Measurements from ENCODE around the gene LPP.

DNA sequence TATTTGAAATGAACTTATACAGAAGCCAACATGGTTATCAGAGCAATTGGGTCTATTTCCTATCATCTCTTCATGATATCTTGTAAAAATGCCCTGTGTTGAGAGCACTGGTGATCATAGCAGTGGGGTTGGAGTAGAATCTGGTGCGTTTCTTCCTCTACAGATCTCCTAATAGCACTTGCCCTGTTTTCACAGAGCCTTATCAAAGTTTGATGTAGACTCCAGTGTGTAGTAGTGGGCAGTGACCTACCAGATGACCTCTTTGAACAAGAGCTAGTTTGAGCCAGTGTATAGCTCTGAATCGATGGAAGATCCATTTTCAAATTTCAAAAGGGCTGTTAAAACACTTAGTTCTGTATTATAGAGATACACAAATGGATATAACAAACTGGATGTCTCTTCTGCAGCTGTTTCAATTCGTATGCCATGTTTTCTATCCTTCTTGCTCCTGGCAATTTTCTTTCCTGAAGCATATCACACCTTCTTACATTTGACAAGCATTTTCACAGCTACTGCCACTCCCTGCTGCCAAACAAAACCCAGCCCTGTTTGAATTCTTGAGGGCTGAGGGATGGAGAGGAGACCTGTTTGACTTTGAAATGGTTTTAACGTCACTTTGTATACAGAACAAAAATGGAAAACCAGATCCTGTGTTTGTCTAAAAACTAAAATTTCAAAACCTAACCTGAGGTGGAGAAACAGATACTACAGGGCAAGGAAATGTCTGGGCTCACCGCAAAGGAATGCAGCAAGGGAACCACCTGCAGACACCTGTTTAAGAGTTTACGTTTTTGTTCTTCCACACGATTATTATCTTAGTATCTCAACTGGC is 663.4 kb downstream of the LPP start:
- TF ChIP-seq POLR2A (IDR thresholded peaks at IDR 0.05) (no peak), CTCF (IDR thresholded peaks at IDR 0.05) (no peak)
